Activated naive CD8-positive, alpha-beta T cell (primary cell): ENCODE measurements around the gene ANKHD1.
"Not testable (repeated sequence)": the region's sequence is repeated elsewhere in the genome, so short reads cannot be mapped to it uniquely, and the experiment has no call there.

Source experiments
- H3K27ac Mint-ChIP-seq: one replicate; pipeline ENCODE4 v1.8.0; 2021; ENCODE audit warnings: mixed read lengths
- H3K27me3 Mint-ChIP-seq: one replicate; pipeline ENCODE4 v1.8.0; 2021; ENCODE audit warnings: mixed read lengths
- H3K36me3 Mint-ChIP-seq: one replicate; pipeline ENCODE4 v1.8.0; 2021; ENCODE audit warnings: mixed read lengths
- H3K4me1 Mint-ChIP-seq: one replicate; pipeline ENCODE4 v1.8.0; 2021; ENCODE audit warnings: low read depth, mixed read lengths
- H3K4me3 Mint-ChIP-seq: one replicate; pipeline ENCODE4 v1.8.0; 2021; ENCODE audit warnings: mild to moderate bottlenecking, mixed read lengths
- H3K9me3 Mint-ChIP-seq: one replicate; pipeline ENCODE4 v1.8.0; 2021; ENCODE audit warnings: low read depth, mixed read lengths

Gene ANKHD1

DNA sequence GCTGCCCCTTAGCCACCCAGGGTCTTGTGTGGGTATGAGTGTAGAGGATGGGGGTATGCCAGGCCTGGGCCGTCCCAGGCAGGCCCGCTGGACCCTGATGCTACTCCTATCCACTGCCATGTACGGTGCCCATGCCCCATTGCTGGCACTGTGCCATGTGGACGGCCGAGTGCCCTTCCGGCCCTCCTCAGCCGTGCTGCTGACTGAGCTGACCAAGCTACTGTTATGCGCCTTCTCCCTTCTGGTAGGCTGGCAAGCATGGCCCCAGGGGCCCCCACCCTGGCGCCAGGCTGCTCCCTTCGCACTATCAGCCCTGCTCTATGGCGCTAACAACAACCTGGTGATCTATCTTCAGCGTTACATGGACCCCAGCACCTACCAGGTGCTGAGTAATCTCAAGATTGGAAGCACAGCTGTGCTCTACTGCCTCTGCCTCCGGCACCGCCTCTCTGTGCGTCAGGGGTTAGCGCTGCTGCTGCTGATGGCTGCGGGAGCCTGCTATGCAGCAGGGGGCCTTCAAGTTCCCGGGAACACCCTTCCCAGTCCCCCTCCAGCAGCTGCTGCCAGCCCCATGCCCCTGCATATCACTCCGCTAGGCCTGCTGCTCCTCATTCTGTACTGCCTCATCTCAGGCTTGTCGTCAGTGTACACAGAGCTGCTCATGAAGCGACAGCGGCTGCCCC, 165.6 kb downstream of the ANKHD1 start:
- Mint-ChIP-seq H3K4me1 (peaks cover 61% of the 10 kb centered on the region), H3K9me3 (no peaks in the 10 kb centered on the region), H3K4me3 (peak overlapping the region; percentile 21), H3K36me3 (peaks cover 5% of the 10 kb centered on the region), H3K27me3 (no peaks in the 10 kb centered on the region), H3K27ac (peak overlapping the region; percentile 29)

DNA sequence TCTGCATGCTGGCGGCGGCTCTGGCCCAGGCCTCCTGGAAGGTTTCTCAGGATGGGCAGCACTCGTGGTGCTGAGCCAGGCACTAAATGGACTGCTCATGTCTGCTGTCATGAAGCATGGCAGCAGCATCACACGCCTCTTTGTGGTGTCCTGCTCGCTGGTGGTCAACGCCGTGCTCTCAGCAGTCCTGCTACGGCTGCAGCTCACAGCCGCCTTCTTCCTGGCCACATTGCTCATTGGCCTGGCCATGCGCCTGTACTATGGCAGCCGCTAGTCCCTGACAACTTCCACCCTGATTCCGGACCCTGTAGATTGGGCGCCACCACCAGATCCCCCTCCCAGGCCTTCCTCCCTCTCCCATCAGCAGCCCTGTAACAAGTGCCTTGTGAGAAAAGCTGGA, 166.2 kb downstream of the ANKHD1 start:
- Mint-ChIP-seq H3K4me1 (peaks cover 58% of the 10 kb centered on the region), H3K9me3 (no peaks in the 10 kb centered on the region), H3K27me3 (no peaks in the 10 kb centered on the region), H3K36me3 (peaks cover 5% of the 10 kb centered on the region), H3K27ac (peak overlapping the region; percentile 46), H3K4me3 (peak overlapping the region; percentile 27)

DNA sequence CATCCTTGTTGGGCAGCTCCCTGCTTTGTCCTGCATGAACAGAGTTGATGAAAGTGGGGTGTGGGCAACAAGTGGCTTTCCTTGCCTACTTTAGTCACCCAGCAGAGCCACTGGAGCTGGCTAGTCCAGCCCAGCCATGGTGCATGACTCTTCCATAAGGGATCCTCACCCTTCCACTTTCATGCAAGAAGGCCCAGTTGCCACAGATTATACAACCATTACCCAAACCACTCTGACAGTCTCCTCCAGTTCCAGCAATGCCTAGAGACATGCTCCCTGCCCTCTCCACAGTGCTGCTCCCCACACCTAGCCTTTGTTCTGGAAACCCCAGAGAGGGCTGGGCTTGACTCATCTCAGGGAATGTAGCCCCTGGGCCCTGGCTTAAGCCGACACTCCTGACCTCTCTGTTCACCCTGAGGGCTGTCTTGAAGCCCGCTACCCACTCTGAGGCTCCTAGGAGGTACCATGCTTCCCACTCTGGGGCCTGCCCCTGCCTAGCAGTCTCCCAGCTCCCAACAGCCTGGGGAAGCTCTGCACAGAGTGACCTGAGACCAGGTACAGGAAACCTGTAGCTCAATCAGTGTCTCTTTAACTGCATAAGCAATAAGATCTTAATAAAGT, 166.9 kb downstream of the ANKHD1 start:
- peaks cover 5% of the 10 kb centered on the region for H3K36me3 Mint-ChIP-seq
- peak overlapping the region; percentile 23 for H3K4me3 Mint-ChIP-seq
- H3K9me3 Mint-ChIP-seq: no peaks in the 10 kb centered on the region
- no peaks in the 10 kb centered on the region for H3K27me3 Mint-ChIP-seq
- peaks cover 54% of the 10 kb centered on the region for H3K4me1 Mint-ChIP-seq
- peak overlapping the region; percentile 95 for H3K27ac Mint-ChIP-seq

DNA sequence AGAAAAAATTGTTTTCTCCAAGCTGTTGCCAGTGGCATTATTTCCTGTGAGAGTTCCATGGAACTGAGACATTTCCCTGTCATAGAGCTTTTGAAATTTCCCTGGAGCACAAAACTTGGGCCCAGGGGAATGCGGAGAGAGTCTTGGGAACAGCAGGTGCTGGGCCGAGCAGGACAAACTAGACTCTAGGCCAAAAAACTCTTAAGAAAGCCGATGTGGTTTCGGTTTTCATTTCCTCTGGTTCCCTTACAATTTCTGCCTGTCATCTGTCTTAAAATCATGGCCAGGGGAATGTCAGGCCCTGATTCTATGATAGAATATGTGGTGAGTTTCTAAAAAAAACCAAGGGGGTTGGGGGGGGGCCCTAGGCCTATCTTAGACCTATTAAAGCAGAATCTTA, 167.6 kb downstream of the ANKHD1 start:
- peak overlapping the region; percentile 73 for H3K4me3 Mint-ChIP-seq
- peaks cover 49% of the 10 kb centered on the region for H3K4me1 Mint-ChIP-seq
- H3K36me3 Mint-ChIP-seq: peaks cover 5% of the 10 kb centered on the region
- no peaks in the 10 kb centered on the region for H3K27me3 Mint-ChIP-seq
- peak overlapping the region; percentile 95 for H3K27ac Mint-ChIP-seq
- H3K9me3 Mint-ChIP-seq: no peaks in the 10 kb centered on the region

DNA sequence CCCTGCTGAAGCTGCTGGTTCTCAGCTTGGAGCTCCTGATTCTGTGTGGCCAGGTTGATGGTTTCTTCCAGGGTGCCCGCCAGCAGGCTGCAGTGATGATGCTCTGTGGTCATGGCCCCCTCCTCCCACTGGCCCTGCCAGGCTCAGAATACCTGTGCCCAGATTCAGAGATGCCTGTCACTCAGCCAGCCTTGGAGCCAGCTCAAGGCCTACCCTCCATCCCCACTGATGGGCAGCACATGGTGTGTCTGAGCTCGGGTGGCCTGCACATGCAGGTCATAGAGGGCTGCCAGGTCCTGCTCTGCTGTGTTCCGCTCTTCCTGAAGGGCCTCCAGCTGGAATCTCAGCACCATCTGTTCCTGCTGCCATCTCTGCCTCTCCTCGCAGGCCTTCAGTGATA, 168.4 kb downstream of the ANKHD1 start:
- Mint-ChIP-seq H3K4me3 (peak overlapping the region; percentile 28), H3K9me3 (no peaks in the 10 kb centered on the region), H3K36me3 (peaks cover 5% of the 10 kb centered on the region), H3K27ac (peak overlapping the region; percentile 95), H3K27me3 (no peaks in the 10 kb centered on the region), H3K4me1 (peaks cover 46% of the 10 kb centered on the region)

DNA sequence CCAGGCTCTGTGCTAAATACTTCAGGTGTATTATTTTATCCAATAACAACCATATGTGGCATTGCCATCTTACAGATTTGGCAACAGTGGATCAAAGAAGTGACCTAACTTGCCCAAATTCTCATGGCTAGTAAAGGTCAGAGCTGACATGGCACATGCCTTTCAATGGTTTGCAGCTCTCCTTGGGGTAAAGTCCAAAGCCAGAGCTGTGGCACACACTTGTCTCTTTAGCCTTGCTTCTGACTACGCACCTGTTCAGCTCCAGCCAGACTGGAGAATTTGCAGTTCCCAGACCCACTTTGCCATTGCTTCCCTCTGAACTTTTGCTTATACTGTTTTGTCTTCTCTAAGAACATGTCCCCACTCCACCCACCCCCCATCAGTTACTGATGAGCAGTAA, 168.9 kb downstream of the ANKHD1 start:
- peak overlapping the region; percentile 28 for H3K4me3 Mint-ChIP-seq

DNA sequence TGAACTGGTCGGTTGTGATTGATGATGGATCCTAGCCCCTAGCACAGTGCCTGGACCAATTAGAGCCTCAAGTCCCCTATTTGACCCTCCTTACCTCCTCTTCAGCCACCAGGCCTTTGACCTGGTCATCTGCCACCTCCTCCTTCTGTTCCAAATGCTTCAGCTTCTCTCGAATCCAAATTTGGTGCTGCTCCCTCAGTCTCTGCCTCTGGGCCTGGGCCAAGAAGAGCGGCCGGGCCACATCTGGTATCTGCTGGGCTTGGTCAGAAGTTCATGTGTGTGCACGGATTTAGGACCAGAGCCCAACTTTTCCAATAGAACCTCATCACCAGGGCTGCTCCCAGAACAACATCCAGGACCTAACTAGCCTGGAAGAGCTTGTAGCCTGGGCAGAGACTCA, 169.5 kb downstream of the ANKHD1 start:
- peaks cover 2% of the 10 kb centered on the region for H3K36me3 Mint-ChIP-seq

More for the DNA sequence above, 168.9 kb downstream of the ANKHD1 start:
- Mint-ChIP-seq H3K27ac (peak overlapping the region; percentile 95), H3K9me3 (no peaks in the 10 kb centered on the region), H3K4me1 (peaks cover 44% of the 10 kb centered on the region), H3K27me3 (no peaks in the 10 kb centered on the region), H3K36me3 (peaks cover 5% of the 10 kb centered on the region)

DNA sequence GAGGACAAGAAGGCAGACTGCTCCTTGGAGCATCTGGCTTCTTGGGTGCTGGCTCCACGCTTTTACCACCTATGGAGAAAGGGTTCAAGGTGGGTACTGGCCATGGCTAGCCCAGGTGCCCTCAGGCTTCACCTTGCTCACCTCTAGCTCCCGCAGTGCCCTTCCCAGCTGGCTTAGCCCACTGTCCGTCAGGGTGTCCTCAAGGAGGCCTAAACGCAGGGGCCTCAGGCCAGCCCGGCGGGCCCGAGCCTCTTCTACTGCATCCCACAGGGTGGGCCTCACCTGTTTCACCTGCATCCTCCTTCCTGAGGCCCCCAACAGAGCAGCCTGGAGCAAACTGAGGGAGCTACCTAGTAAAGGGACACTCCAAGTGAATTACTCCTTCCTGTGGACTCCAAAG, 172.1 kb downstream of the ANKHD1 start:
- H3K4me3 Mint-ChIP-seq: no peak overlapping the region
- no peak overlapping the region for H3K27ac Mint-ChIP-seq
- peaks cover 23% of the 10 kb centered on the region for H3K4me1 Mint-ChIP-seq
- H3K9me3 Mint-ChIP-seq: no peaks in the 10 kb centered on the region
- peaks cover 2% of the 10 kb centered on the region for H3K36me3 Mint-ChIP-seq
- H3K27me3 Mint-ChIP-seq: no peaks in the 10 kb centered on the region

More for the DNA sequence above, 169.5 kb downstream of the ANKHD1 start:
- no peaks in the 10 kb centered on the region for H3K9me3 Mint-ChIP-seq
- H3K4me1 Mint-ChIP-seq: peaks cover 38% of the 10 kb centered on the region
- peak overlapping the region; percentile 72 for H3K27ac Mint-ChIP-seq
- no peaks in the 10 kb centered on the region for H3K27me3 Mint-ChIP-seq
- H3K4me3 Mint-ChIP-seq: no peak overlapping the region

DNA sequence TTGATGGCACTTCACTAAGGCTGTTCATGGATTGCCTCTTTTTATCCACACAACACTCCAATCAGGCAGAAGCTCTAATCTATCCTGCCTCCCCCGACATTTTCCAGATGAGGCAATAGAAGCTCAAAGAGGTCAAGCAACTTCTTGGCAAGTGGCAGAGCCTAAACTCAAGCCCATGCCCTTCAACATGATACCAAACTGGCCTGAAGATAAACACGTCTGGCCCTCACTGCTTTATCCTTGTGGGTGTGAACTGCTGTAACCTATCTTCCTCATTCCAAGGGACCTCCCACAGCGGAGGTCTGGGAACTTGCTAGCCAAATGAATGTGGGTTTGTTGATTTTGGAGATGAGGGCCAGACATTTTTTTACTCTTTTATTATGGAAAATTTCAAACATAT, 172.5 kb downstream of the ANKHD1 start:
- Mint-ChIP-seq H3K9me3 (no peaks in the 10 kb centered on the region), H3K27me3 (no peaks in the 10 kb centered on the region), H3K27ac (no peak overlapping the region), H3K4me3 (no peak overlapping the region), H3K4me1 (peaks cover 18% of the 10 kb centered on the region), H3K36me3 (peaks cover 2% of the 10 kb centered on the region)

DNA sequence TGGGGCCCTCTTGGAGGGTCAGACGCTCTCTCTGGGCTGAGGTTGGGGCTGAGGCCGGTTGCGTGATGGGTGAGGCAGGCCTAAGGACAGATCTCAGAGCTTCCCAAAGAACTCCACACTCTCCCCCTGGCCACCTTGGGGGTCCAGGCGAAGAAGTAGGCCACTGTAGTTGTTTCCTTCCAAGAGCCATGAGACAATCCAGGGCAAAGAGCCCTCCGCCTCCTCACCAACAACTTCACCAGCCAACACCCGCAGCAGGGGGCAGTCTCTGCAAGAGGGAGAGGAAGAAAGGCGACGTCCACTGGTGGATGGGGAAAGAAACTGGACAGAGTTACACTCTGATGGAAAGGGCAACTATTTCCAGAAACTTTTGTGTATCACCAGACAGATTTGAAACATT, 173.7 kb downstream of the ANKHD1 start:
- H3K27me3 Mint-ChIP-seq: no peaks in the 10 kb centered on the region
- no peak overlapping the region for H3K27ac Mint-ChIP-seq
- no peaks in the 10 kb centered on the region for H3K9me3 Mint-ChIP-seq
- H3K4me3 Mint-ChIP-seq: no peak overlapping the region
- H3K36me3 Mint-ChIP-seq: peaks cover 2% of the 10 kb centered on the region
- peaks cover 9% of the 10 kb centered on the region for H3K4me1 Mint-ChIP-seq

DNA sequence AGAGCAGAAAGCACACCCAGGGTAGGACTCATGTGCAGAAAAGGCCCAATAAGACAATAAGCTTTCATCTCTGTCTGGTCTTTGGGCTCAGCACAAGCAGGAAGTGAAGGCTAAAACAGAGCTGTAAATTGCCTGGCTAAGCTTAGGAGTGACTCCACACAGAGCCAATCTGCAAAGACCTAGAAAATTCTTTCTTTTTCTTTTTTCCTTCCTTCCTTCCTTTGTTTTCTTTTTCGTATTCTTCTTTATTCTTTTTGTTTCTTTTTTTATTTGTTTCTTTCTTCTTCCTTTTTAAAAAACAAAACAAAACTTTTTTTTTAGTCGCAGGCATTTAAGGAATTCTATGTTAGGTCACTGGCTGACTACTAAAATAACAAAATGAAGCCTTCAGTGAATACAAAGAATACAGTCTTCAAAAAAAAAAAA, 175.2 kb downstream of the ANKHD1 start:
- Mint-ChIP-seq H3K9me3 (no peaks in the 10 kb centered on the region), H3K4me3 (no peak overlapping the region), H3K36me3 (no peaks in the 10 kb centered on the region), H3K4me1 (peaks cover 8% of the 10 kb centered on the region), H3K27ac (no peak overlapping the region), H3K27me3 (peaks cover 2% of the 10 kb centered on the region)

DNA sequence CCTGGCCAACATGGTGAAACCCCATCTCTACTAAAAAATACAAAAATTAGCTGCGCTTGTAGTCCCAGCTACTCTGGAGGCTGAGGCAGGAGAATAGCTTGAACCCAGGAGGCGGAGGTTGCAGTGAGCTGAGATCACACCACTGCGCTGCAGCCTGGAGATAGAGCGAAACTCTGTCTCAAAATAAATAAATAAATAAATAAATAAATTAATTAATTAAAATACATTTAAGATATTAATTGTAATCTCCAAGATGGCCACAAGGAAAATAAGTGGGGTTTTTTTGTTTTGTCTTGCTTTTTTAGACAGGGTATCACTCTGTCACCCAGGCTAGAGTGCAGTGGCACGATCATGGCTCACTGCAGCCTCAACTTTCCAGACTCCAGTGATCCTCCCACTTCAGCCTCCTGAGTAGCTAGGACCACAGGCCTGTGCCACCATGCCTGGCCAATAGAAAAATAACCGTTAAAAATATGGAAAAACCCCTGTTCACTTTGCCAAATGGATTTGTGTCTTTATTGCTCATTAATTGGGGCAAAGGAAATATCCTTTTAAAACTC, 177.6 kb downstream of the ANKHD1 start:
- H3K27ac Mint-ChIP-seq, H3K4me1 Mint-ChIP-seq, H3K9me3 Mint-ChIP-seq, H3K27me3 Mint-ChIP-seq, H3K4me3 Mint-ChIP-seq, H3K36me3 Mint-ChIP-seq: not testable (repeated sequence)

DNA sequence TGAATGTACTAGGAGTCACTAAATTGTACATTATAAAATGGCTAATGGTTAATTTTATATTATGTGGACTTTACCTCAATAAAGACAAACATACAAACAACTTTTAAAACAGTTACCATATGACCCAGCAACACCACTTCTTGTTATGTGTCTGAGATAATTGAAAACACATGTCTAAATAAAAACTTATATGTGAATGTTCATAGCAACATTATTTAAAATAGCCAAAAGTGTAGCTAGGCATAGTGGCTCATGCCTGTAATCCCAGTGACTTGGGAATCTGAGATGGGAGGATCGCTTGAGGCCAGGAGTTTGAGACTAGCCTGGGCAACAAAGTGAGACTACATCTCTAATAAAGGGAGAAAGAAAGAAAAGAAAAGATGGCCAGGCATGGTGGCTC, 185.9 kb downstream of the ANKHD1 start:
- Mint-ChIP-seq H3K36me3 (peaks cover 5% of the 10 kb centered on the region), H3K4me3 (no peak overlapping the region), H3K27ac (no peak overlapping the region), H3K9me3 (peaks cover 8% of the 10 kb centered on the region), H3K4me1 (no peaks in the 10 kb centered on the region), H3K27me3 (peaks cover 2% of the 10 kb centered on the region)

DNA sequence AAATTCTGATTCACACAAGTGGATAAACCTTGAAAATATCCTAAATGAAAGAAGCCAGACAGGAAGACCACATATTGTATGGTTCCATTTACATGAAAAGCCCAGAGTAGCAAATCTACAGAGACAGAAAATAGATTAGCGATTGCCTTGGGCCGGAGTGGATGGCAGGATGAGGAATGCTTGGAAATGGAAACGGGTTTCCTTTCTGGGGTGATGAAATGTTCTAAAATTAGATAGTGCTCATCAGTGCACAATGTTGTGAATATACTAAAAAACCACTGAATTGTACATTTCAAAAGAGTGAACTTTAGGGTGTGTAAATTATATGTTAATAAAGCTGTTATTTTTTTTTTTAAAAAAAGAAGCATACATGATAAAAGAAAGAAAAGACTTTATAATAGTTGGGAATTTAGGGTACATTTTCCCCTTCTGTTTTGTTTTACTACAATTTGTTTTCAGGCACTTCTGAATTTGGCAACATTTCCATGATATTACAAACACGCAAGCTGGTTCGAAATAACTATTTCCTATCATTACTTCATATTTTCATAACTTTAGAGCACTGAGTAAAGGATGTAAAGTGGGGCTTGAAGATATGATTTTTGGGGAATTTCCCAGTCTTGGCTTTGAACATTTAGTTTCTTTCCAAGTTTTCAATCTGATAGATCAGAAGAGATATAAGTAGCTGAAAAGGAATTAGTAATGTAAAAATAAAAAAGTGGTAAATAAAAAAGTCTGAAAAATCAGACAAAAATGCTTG, 186.9 kb downstream of the ANKHD1 start:
- Mint-ChIP-seq H3K4me1 (no peaks in the 10 kb centered on the region), H3K36me3 (peaks cover 2% of the 10 kb centered on the region), H3K27me3 (no peaks in the 10 kb centered on the region), H3K4me3 (no peak overlapping the region), H3K27ac (no peak overlapping the region), H3K9me3 (peaks cover 6% of the 10 kb centered on the region)
